ENCODE data around the gene CYP19A1. TPM values are rescaled to one million over a fixed set of nuclear protein-coding genes. Genes with fewer than 3 reads are reported as not detected.
A peak's percentile ranks its signal among the peaks of the same experiment; 100 is the strongest.

CYP19A1 gene
- total and polyA plus RNA-seq, 10 of the 15 experiments (the other 5 are each of a cell fraction or from before 2014, with no cell fraction given): 0.08 to 1.8 (median 0.70) TPM

GRCh38 chr15:51335087-51335486, 3.3 kb downstream of the CYP19A1 start:
- Histone ChIP-seq H3K4me2 (ENCODE audit: control insufficient read depth, insufficient read depth) (peak overlapping the region; percentile 31), H3K27me3 (replicated peaks in 1 of 2; ENCODE audit: control insufficient read depth in 2 of 2, insufficient read depth in 2 of 2, low read length in 1 of 2) (peaks cover 0 to 5% of the 10 kb centered on the region in 2 experiments; a peak in 1 of 4 replicates), H2AFZ (ENCODE audit: control insufficient read depth, low read depth, low read length) (no peak overlapping the region), H3K9me3 (replicated peaks; ENCODE audit: control insufficient read depth, insufficient read depth, low read length) (no peaks in the 10 kb centered on the region; the same call in 2 of the 3 replicates), H3K27ac (ENCODE audit: control insufficient read depth, insufficient read depth) (no peak overlapping the region), H3K9ac (ENCODE audit: control insufficient read depth, insufficient read depth, low read length) (no peak overlapping the region), H3K4me1 (ENCODE audit: control insufficient read depth, insufficient read depth, low read length) (peaks cover 21% of the 10 kb centered on the region), H3K4me3 (no peak overlapping the region), H4K20me1 (ENCODE audit: control insufficient read depth, insufficient read depth) (no peaks in the 10 kb centered on the region), H3K79me2 (ENCODE audit: control insufficient read depth, insufficient read depth, low read length) (no peaks in the 10 kb centered on the region), H3K36me3 (ENCODE audit: control insufficient read depth in 2 of 2, insufficient read depth in 2 of 2, low read length in 1 of 2) (no peaks in the 10 kb centered on the region)
- 75% methylated on average over 5 of the region's 5 CpGs for WGBS (ENCODE audit: insufficient coverage, insufficient replicate concordance, low lambda C conversion rate, missing lambda C conversion rate)
- SMC1A ChIA-PET (ENCODE audit: uncharacterized antibody, unreplicated experiment): no interaction called here
- RAD21 ChIA-PET (ENCODE audit: unreplicated experiment): no interaction called here
- no peak for ATAC-seq
- BruUV-seq (replicated peaks): no TSS peak
- POLR2A ChIA-PET: no interaction called here
- no peak for DNase-seq (ENCODE audit: low read depth, low spot score)
- TF ChIP-seq BCL11A (IDR thresholded peaks at IDR 0.05; ENCODE audit: low read depth, low read length) (no peak), CHD1 (IDR thresholded peaks at IDR 0.05; ENCODE audit: low read depth, low read length) (no peak), DPF2 (IDR thresholded peaks at IDR 0.05) (no peak), TCF3 (IDR thresholded peaks at IDR 0.05; ENCODE audit: borderline replicate concordance, insufficient read depth, low read depth, low read length) (no peak), RCOR1 (conservative IDR thresholded peaks at IDR 0.05; ENCODE audit: low read depth, low read length) (no peak), NFXL1 (IDR thresholded peaks at IDR 0.05; ENCODE audit: borderline replicate concordance) (no peak), RFX5 (IDR thresholded peaks at IDR 0.05; ENCODE audit: low read depth, low read length) (no peak), CHD2 (IDR thresholded peaks at IDR 0.05; ENCODE audit: borderline replicate concordance, low read depth, low read length) (no peak)
- in situ Hi-C loops (cut with MboI) (no loop called here), intact Hi-C loops (cut with micrococcal nuclease; ENCODE audit: unreplicated experiment) (no loop called here)
- FAIRE-seq: no peak
- CTCF ChIA-PET: no interaction called here

- no peak overlapping the region for H3K4me3 ChIP-seq
- in situ Hi-C loops (cut with MboI): no loop called here
- H3K9me3 ChIP-seq (replicated peaks; ENCODE audit: control insufficient read depth, insufficient read depth, low read length): no peaks in the 10 kb centered on the region; the same call in 2 of the 3 replicates
- no peak overlapping the region for H3K9ac ChIP-seq (ENCODE audit: control insufficient read depth, insufficient read depth, low read length)
- no peak overlapping the region; the same call in 1 of the 2 replicates for H3K4me2 ChIP-seq (ENCODE audit: control insufficient read depth, insufficient read depth)
- H3K4me1 ChIP-seq (ENCODE audit: control insufficient read depth, insufficient read depth, low read length): peaks cover 21% of the 10 kb centered on the region
- intact Hi-C loops (cut with micrococcal nuclease; ENCODE audit: unreplicated experiment): no loop called here
- no peak overlapping the region for H2AFZ ChIP-seq (ENCODE audit: control insufficient read depth, low read depth, low read length)
- no TSS peak for BruUV-seq (replicated peaks)
- ChIA-PET POLR2A (no interaction called here), SMC1A (ENCODE audit: uncharacterized antibody, unreplicated experiment) (interaction anchor here (1.3 kb wide), 1 partner anchor 47 kb away, joined by 4 read pairs; no protein-coding TSS in a partner anchor), CTCF (interaction anchor here (0.6 to 1.2 kb wide), 2 partner anchors 70 to 171 kb away, joined by 3 read pairs; no protein-coding TSS in a partner anchor), RAD21 (ENCODE audit: unreplicated experiment) (no interaction called here)
- ATAC-seq (no peak), FAIRE-seq (no peak), DNase-seq (ENCODE audit: low read depth, low spot score) (no peak)
- H3K27ac ChIP-seq (ENCODE audit: control insufficient read depth, insufficient read depth): no peak overlapping the region
- H3K79me2 ChIP-seq (ENCODE audit: control insufficient read depth, insufficient read depth, low read length): no peaks in the 10 kb centered on the region
- H3K36me3 ChIP-seq (ENCODE audit: control insufficient read depth in 2 of 2, insufficient read depth in 2 of 2, low read length in 1 of 2): no peaks in the 10 kb centered on the region
- no peaks in the 10 kb centered on the region for H4K20me1 ChIP-seq (ENCODE audit: control insufficient read depth, insufficient read depth)
- WGBS (ENCODE audit: insufficient coverage, insufficient replicate concordance, low lambda C conversion rate, missing lambda C conversion rate): 0% methylated on average over 2 of the region's 2 CpGs
- TF ChIP-seq SPI1 (IDR thresholded peaks at IDR 0.05; ENCODE audit: borderline replicate concordance, insufficient read depth, low read depth, low read length): peak; percentile 54; the same call in 1 of the 2 replicates
- TF ChIP-seq ATF7 (IDR thresholded peaks at IDR 0.05; ENCODE audit: low read depth): no peak
- peaks cover 0 to 5% of the 10 kb centered on the region in 2 experiments; a peak in 1 of 4 replicates for H3K27me3 ChIP-seq (replicated peaks in 1 of 2; ENCODE audit: control insufficient read depth in 2 of 2, insufficient read depth in 2 of 2, low read length in 1 of 2)
Measured at GRCh38 chr15:51334011-51334451, 4.4 kb downstream of the CYP19A1 start.
